Muscle of arm (tissue), 12 donors: ENCODE results near the gene LIMD2. TPM values are rescaled to one million over a fixed set of nuclear protein-coding genes. Genes with fewer than 3 reads are reported as not detected.
A peak's percentile ranks its signal among the peaks of the same experiment; 100 is the strongest.

ENCODE experiments used
- DNase-seq: peaks from one replicate; pipeline ENCODE4 v3.0.0-alpha.2; 2013
- polyA plus RNA-seq, 12 donors: library from polyadenylated mRNA; unstranded; fragments of 120-200 nt; gene quantifications; one replicate each; pipeline ENCODE4 v1.2.1, GENCODE V29; 2013; ENCODE audit not compliant: insufficient read length in 12 of 12

LIMD2 gene
- polyA plus RNA-seq, 12 donors = 4.6 to 30.1 (median 7.8) TPM; not detected in 1

- no peak for DNase-seq
Measured at GRCh38 chr17:63682981-63683380, 16.9 kb downstream of the LIMD2 start.

GRCh38 chr17:63682441-63682840 lies 17.5 kb downstream of the LIMD2 start:
- no peak for DNase-seq

GRCh38 chr17:63681530-63681929 lies 18.4 kb downstream of the LIMD2 start:
- no peak for DNase-seq

- no peak for DNase-seq
Measured at GRCh38 chr17:63680700-63681099, 19.2 kb downstream of the LIMD2 start.

GRCh38 chr17:63679214-63679613 lies 20.7 kb downstream of the LIMD2 start:
- no peak for DNase-seq

- no peak for DNase-seq
Measured at GRCh38 chr17:63676584-63676983, 23.3 kb downstream of the LIMD2 start.

- DNase-seq = no peak
Measured at GRCh38 chr17:63675607-63676546, 24.0 kb downstream of the LIMD2 start.

- DNase-seq = no peak
Measured at GRCh38 chr17:63675231-63675606, 24.7 kb downstream of the LIMD2 start.

- no peak for DNase-seq
Measured at GRCh38 chr17:63672856-63673255, 27.1 kb downstream of the LIMD2 start.

- DNase-seq = peak; percentile 10
Measured at GRCh38 chr17:63665527-63666214, 34.3 kb downstream of the LIMD2 start.

- DNase-seq = no peak
Measured at GRCh38 chr17:63659850-63660249, 40.1 kb downstream of the LIMD2 start.

GRCh38 chr17:63658366-63658765 lies 41.6 kb downstream of the LIMD2 start:
- no peak for DNase-seq

- DNase-seq = no peak
Measured at GRCh38 chr17:63657786-63658185, 42.1 kb downstream of the LIMD2 start.

- DNase-seq = no peak
Measured at GRCh38 chr17:63653050-63653449, 46.9 kb downstream of the LIMD2 start.

GRCh38 chr17:63652106-63652505 lies 47.8 kb downstream of the LIMD2 start:
- no peak for DNase-seq

GRCh38 chr17:63649813-63650212 lies 50.1 kb downstream of the LIMD2 start:
- DNase-seq = no peak

- DNase-seq = no peak
Measured at GRCh38 chr17:63647936-63648335, 52.0 kb downstream of the LIMD2 start.

- DNase-seq = no peak
Measured at GRCh38 chr17:63647065-63647725, 52.7 kb downstream of the LIMD2 start.

GRCh38 chr17:63646488-63646806 lies 53.5 kb downstream of the LIMD2 start:
- DNase-seq = no peak
